Fibroblast of mammary gland (primary cell): Measurements from ENCODE around the gene ZNF138.
"Not testable (repeated sequence)": the region's sequence is repeated elsewhere in the genome, so short reads cannot be mapped to it uniquely, and the experiment has no call there.

ENCODE experiments used
- DNase-seq: peaks from one replicate; pipeline ENCODE4 v3.0.0-alpha.2; 2010; ENCODE audit warnings: low read depth
- H3K4me3 ChIP-seq: 2 replicates; pipeline ENCODE4 v1.5.1; 2011; ENCODE audit warnings: low read depth, mild to moderate bottlenecking, low read length, moderate library complexity; ENCODE audit not compliant: control insufficient read depth
- TF ChIP-seq, protein P1 (sequence below): conservative IDR thresholded peaks from 2 replicates; pipeline ENCODE4 v1.5.1; 2011; ENCODE audit warnings: low read depth, low read length, inconsistent platforms; ENCODE audit not compliant: control insufficient read depth, insufficient read depth

The ZNF138 gene

DNA sequence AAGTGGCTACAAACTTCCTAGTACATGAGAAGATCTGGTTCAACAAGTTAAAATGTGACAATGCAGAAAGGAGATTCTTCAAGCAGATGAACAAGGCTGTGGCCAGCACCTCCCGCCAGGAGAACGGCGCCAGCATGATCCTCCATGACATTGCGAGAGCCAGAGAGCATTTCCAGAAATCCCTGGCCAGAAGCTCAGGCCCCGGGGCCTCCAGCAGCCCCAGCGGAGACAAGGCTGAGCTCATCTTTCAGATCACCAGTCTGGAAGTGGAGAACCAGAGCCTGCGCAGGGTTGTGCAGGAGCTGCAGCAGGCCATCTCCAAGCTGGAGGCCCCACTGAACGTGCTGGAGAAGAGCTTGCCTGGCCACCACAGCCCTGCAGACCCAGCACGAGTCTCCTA, 68.8 kb downstream of the ZNF138 start:
- TF ChIP-seq, protein P1, sequence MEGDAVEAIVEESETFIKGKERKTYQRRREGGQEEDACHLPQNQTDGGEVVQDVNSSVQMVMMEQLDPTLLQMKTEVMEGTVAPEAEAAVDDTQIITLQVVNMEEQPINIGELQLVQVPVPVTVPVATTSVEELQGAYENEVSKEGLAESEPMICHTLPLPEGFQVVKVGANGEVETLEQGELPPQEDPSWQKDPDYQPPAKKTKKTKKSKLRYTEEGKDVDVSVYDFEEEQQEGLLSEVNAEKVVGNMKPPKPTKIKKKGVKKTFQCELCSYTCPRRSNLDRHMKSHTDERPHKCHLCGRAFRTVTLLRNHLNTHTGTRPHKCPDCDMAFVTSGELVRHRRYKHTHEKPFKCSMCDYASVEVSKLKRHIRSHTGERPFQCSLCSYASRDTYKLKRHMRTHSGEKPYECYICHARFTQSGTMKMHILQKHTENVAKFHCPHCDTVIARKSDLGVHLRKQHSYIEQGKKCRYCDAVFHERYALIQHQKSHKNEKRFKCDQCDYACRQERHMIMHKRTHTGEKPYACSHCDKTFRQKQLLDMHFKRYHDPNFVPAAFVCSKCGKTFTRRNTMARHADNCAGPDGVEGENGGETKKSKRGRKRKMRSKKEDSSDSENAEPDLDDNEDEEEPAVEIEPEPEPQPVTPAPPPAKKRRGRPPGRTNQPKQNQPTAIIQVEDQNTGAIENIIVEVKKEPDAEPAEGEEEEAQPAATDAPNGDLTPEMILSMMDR, result no peak
- H3K4me3 ChIP-seq, result no peak overlapping the region
- DNase-seq, result no peak

DNA sequence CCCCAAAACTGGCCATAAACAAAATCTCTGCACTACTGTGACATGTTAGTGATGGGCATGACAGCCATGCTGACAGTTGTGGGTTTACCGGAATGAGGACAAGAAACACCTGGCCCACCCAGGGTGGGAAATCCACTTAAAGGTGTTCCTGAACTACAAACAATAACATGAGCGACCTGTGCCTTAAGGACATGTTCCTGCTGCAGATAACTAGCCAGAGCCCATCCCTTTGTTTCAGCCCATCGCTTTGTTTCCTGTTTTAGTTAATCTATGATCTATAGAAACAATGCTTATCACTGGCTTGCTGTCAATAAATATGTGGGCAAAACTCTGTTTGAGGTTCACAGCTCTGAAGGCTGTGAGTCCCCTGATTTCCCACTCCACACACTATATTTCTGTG, 69.3 kb downstream of the ZNF138 start:
- DNase-seq, H3K4me3 ChIP-seq: not testable (repeated sequence)

DNA sequence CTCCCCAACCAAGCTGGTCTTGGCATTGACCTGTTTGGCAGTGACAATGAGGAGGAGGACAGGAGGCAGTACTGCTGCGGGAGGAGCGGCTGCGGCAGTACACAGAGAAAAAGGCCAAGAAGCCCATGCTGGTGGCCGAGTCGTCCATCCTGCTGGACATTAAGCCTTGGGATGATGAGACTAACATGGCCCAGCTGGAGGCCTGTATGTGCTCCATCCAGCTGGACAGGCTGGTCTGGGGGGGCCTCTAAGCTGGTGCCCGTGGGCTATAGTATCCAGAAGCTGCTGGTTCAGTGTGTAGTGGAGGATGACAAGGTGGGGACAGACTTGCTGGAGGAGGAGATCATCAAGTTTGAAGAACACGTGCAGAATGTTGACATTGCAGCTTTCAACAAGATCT, 69.7 kb downstream of the ZNF138 start:
- DNase-seq, result no peak
- no peak overlapping the region for H3K4me3 ChIP-seq
- TF ChIP-seq, protein P1, result no peak

DNA sequence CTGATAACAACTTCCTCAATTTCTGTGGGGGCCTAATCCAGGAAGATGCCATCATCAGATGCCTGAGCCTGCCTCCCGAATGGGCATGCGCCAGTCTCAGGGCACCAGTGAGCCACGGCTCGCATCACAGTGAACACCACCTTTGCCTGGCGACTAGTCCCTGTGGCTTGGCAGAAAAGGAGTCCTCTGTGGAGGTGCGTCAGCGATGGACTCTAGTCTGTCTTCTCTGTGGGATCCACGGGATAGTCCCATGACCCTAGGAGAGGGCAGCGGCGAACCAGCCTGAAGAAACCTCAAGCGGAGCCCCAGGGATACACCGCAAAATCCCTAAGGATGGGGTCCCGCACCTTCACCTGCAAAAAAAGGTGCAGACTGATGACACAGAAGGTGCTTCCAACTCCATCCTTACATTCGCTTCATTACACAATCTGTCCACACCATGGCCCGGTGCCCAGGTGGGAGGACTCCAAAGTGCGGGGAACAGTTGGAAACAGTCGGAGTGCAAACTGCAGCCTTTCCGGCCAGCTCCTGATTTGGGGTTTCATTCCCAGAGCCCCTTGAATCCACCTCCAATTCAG, 73.7 kb downstream of the ZNF138 start:
- TF ChIP-seq, protein P1, result no peak

DNA sequence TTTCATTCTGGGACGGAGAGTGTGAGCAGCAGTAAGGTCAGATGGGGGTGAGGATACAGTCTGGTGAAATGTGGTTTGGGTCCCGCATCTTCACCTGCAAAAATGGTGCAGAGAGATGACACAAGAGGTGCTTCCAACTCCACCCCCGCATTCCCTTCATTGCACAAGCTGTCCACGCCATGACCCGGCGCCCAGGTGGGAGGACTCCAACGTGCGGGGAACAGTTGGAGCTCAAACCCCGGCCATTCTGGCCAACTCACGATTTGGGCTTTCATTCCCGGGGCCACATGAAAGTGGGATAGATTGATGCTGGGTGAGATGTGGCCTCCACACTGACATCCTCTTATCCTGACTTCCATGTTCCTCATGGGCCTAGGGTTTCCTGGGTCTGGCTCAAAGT, 74.3 kb downstream of the ZNF138 start:
- TF ChIP-seq, protein P1, result no peak
- H3K4me3 ChIP-seq, result no peak overlapping the region
- DNase-seq, result no peak

More for the DNA sequence above, 73.7 kb downstream of the ZNF138 start:
- DNase-seq, result no peak
- H3K4me3 ChIP-seq, result no peak overlapping the region

DNA sequence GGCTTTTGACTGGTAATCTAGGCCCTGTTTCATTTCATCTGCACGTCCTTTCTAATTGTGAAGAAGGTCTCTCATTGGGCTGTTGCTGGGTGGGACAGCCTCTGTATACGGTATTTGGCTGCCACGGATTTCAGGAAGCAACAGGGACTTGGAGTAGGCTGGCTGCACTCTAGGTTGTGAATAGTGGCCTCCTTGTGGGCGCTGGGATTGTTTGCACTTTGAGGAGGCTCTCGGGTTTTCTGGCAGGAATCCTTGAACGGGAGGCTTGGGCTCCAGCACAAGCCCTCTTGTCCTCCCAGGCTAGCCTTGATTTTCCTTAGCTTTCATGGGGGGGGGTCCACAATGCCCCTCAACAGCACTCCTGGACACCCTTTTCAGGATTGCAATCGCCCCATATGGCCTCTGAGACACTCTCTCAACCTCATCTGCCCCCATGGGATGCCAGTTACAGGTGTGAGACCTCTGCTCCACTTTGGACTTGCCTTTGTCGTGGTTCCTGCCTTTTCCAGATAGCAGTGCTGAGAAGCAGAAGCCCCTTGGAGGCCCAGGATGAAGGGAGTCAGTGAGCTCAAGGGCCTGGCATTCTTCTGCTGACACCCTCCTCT, 75.0 kb downstream of the ZNF138 start:
- no peak overlapping the region for H3K4me3 ChIP-seq
- TF ChIP-seq, protein P1, result no peak
- no peak for DNase-seq

DNA sequence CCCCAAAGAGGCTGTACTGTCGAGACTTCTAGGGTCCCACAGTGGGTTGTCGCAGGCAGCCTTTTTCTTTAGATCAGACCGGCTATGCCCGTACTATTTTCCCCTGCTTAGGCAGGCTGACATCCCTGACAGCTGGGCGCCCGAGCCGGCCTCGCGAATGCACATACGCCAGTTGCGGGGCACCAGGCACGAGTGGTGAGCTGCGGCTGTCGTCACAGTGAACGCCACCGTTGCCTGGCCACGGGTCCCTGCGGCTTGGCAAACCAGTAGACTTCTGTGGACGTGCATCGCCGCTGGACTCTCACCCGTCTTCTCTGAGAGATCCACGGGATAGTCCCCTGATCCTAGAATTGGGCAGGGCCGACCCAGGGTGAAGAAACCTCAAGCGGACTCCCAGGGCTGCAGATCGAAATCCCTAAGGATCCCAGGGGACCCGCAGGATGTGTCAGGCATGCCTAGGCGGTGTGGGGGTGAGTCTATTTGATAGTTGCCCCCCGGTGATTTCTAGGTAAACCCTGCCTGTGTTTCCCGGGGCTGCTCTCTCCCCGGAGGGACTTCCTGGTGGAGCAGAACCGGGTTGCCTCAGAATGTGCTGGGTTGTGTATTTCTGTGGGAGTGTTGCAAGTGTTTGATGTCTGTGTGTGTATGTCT, 75.8 kb downstream of the ZNF138 start:
- no peak for DNase-seq
- TF ChIP-seq, protein P1, result no peak
- no peak overlapping the region for H3K4me3 ChIP-seq
